Measurements from ENCODE around the gene NDRG4. TPM values are rescaled to one million over a fixed set of nuclear protein-coding genes. Genes with fewer than 3 reads are reported as not detected.

The NDRG4 gene
- total RNA-seq, 4 donors from 2014 or later, result 1.9 to 8.0 (median 7.0) TPM

- no peak overlapping the region for H3K27ac ChIP-seq
- H3K27me3 ChIP-seq, result peaks cover 76% of the 10 kb centered on the region
- H3K36me3 ChIP-seq, result no peaks in the 10 kb centered on the region
- 73 to 79% methylated on average over 2 to 5 of the region's 13 CpGs for WGBS, 2 donors (ENCODE audit: low coverage in 1 of 2)
- TF ChIP-seq CTCF (IDR thresholded peaks at IDR 0.05) (no peak), POLR2A (IDR thresholded peaks at IDR 0.05) (no peak), POLR2AphosphoS5 (IDR thresholded peaks at IDR 0.05) (no peak), EP300 (IDR thresholded peaks at IDR 0.05) (no peak)
- ATAC-seq, result no peak
- no peak overlapping the region for H3K4me3 ChIP-seq
- peaks cover 0 to 24% (median 13%) of the 10 kb centered on the region in 3 donors for H3K4me1 ChIP-seq
- no peaks in the 10 kb centered on the region for H3K9me3 ChIP-seq
Measured at GRCh38 chr16:58465817-58466216, 34.1 kb upstream of the NDRG4 start.

GRCh38 chr16:58466396-58466795 is 33.5 kb upstream of the NDRG4 start:
- H3K27ac ChIP-seq, result no peak overlapping the region
- no peak for ATAC-seq
- TF ChIP-seq CTCF (IDR thresholded peaks at IDR 0.05) (no peak), EP300 (IDR thresholded peaks at IDR 0.05) (no peak), POLR2A (IDR thresholded peaks at IDR 0.05) (no peak), POLR2AphosphoS5 (IDR thresholded peaks at IDR 0.05) (no peak)
- 86% methylated on average over 1 of the region's 3 CpGs; no CpG with 5 or more reads in 1 of the 2 donors for WGBS, 2 donors (ENCODE audit: low coverage in 1 of 2)
- no peaks in the 10 kb centered on the region for H3K9me3 ChIP-seq
- peaks cover 76% of the 10 kb centered on the region for H3K27me3 ChIP-seq
- no peak overlapping the region for H3K4me3 ChIP-seq
- H3K36me3 ChIP-seq, result no peaks in the 10 kb centered on the region
- peaks cover 0 to 24% (median 13%) of the 10 kb centered on the region in 3 donors for H3K4me1 ChIP-seq

DNA sequence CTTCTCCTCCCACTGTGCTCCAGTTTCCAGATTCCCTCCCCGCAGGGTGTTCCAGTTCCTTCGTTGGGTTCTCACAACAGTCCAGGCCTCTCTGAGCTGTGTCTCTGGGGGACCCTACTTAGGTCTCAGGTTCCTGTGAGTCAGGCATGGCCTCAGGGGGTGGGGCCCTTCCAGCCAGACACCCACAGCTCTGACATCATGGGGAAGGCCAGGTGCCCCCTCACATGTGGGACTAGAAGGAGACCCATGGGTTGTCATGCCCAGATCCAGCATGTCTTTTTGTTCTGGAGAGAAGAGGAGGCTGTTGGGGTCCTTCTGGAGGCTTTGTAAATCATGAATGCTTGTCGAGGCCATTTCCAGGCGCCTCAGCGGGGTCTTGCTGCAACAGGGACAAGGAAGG is 32.0 kb upstream of the NDRG4 start:
- peaks cover 0 to 24% (median 13%) of the 10 kb centered on the region in 3 donors for H3K4me1 ChIP-seq
- H3K36me3 ChIP-seq, result no peaks in the 10 kb centered on the region
- no peaks in the 10 kb centered on the region for H3K9me3 ChIP-seq
- WGBS, 2 donors (ENCODE audit: low coverage in 1 of 2), result 100% methylated on average over 2 to 3 of the region's 5 CpGs
- TF ChIP-seq POLR2A (IDR thresholded peaks at IDR 0.05) (no peak), EP300 (IDR thresholded peaks at IDR 0.05) (no peak), POLR2AphosphoS5 (IDR thresholded peaks at IDR 0.05) (no peak), CTCF (IDR thresholded peaks at IDR 0.05) (no peak)
- ATAC-seq, result no peak
- H3K27me3 ChIP-seq, result peaks cover 80% of the 10 kb centered on the region
- H3K4me3 ChIP-seq, result no peak overlapping the region
- H3K27ac ChIP-seq, result no peak overlapping the region

DNA sequence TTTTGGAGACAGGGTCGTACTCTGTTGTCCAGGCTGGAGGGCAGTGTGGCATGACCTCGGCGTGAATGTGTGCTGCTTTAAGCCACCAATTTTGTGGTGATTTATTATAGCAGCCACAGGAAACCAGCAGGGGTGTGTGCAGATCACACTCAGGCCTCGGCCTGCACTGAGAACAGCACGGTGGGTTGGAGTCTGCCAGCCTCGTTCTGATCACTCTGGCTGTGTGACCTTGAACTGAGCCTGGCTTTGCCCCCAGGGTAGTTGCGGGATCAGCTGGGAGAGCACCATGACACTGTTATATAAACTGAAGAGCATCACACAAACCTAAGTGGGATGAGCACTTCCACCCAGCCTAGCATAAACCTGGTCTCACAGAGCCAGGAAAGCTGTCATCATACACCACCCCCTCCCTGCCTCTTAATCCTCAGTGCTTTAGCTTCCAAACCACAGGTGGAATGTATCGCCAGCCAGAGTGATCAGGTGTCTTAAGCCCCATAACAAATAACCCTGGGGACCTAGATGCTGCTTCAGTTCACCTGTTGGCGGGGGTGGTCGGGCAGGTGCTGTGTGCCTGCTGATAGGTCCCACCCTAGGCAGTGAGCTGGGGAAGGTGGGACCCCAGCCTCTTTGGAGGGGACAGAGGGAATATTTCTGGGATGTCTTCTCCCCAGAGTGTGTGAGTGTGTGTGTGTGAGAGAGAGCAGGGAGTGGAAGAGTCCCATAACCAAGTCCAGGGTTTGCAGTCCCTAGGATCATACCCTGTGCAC is 28.6 kb upstream of the NDRG4 start:
- no peaks in the 10 kb centered on the region for H3K4me1 ChIP-seq
- WGBS, 2 donors (ENCODE audit: low coverage in 1 of 2), result 53 to 79% methylated on average over 3 to 4 of the region's 10 CpGs
- no peak for ATAC-seq

DNA sequence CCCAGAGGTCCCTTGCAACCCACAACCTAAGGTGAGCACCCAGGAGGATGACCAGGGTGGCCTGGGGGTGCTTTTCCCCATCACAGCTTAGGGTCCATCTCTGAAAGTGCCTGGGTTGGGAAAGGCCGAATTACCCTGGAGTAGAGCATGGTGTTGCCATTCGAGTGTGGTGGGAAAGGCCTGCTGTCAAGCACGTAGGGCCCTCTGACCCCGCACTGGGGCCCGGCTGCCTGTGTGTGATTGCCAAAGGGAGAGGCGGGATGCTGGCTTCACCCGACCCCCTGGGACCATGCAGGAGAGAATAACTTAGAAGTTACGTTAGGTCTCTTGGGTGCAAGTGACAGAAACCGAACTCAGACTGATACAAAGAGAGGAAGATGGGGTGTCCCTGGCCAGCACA is 27.7 kb upstream of the NDRG4 start:
- no peak for ATAC-seq

More for the DNA sequence above, 28.6 kb upstream of the NDRG4 start:
- Histone ChIP-seq H3K4me3 (no peak overlapping the region), H3K9me3 (no peaks in the 10 kb centered on the region), H3K36me3 (no peaks in the 10 kb centered on the region), H3K27me3 (peaks cover 45% of the 10 kb centered on the region), H3K27ac (no peak overlapping the region)
- TF ChIP-seq POLR2AphosphoS5 (IDR thresholded peaks at IDR 0.05), result no peak

More for the DNA sequence above, 27.7 kb upstream of the NDRG4 start:
- Histone ChIP-seq H3K27me3 (peaks cover 36% of the 10 kb centered on the region), H3K27ac (no peak overlapping the region), H3K4me3 (no peak overlapping the region), H3K9me3 (no peaks in the 10 kb centered on the region), H3K36me3 (no peaks in the 10 kb centered on the region), H3K4me1 (no peaks in the 10 kb centered on the region)
- whole genome bisulfite sequencing, 2 donors (ENCODE audit: low coverage in 1 of 2), result 90 to 100% methylated on average over 2 to 6 of the region's 9 CpGs
- TF ChIP-seq EP300 (IDR thresholded peaks at IDR 0.05) (no peak), POLR2A (IDR thresholded peaks at IDR 0.05) (no peak), CTCF (IDR thresholded peaks at IDR 0.05) (no peak), POLR2AphosphoS5 (IDR thresholded peaks at IDR 0.05) (no peak)

Data from gastroesophageal sphincter (tissue), 4 donors.